Subcutaneous abdominal adipose tissue (tissue), 5 donors: Measurements from ENCODE around the gene SUPT7L.

Experiments used
- H3K27ac ChIP-seq: one replicate; pipeline ENCODE4 v1.7.0; 2013; ENCODE audit warnings: low read depth, mild to moderate bottlenecking, inconsistent platforms, low read length, moderate library complexity
- H3K27me3 ChIP-seq, 5 donors: one replicate each; pipeline ENCODE4 v1.7.0; 2013; ENCODE audit warnings: low read length in 5 of 5, inconsistent platforms in 1 of 5; ENCODE audit not compliant: control insufficient read depth in 5 of 5, insufficient read depth in 4 of 5
- H3K36me3 ChIP-seq, 5 donors: one replicate each; pipeline ENCODE4 v1.7.0; 2013; ENCODE audit warnings: low read length in 5 of 5; ENCODE audit not compliant: control insufficient read depth in 5 of 5, insufficient read depth in 5 of 5
- H3K4me1 ChIP-seq, 5 donors: one replicate each; pipeline ENCODE4 v1.7.0; 2013; ENCODE audit warnings: low read length in 5 of 5, mild to moderate bottlenecking in 3 of 5, moderate library complexity in 1 of 5; ENCODE audit not compliant: control insufficient read depth in 5 of 5, insufficient read depth in 5 of 5
- H3K4me3 ChIP-seq, 5 donors: one replicate each; pipeline ENCODE4 v1.7.0; 2013; ENCODE audit warnings: low read length in 5 of 5, low read depth in 1 of 5
- H3K9ac ChIP-seq, 5 donors: one replicate each; pipeline ENCODE4 v1.7.0; 2013; ENCODE audit warnings: low read length in 5 of 5, mild to moderate bottlenecking in 4 of 5, moderate library complexity in 3 of 5
- H3K9me3 ChIP-seq, 5 donors: one replicate each; pipeline ENCODE4 v1.7.0; 2013; ENCODE audit warnings: low read length in 5 of 5; ENCODE audit not compliant: control insufficient read depth in 5 of 5
- donor health status: healthy.
- donor health status: healthy.
- donor health status: healthy.
- donor health status: healthy.
- donor health status: healthy.

Gene SUPT7L

GRCh38 chr2:27707462-27708256 lies 44.2 kb upstream of the SUPT7L start:
- no peak overlapping the region for H3K4me3 ChIP-seq
- H3K27ac ChIP-seq = no peak overlapping the region
- peaks cover 0 to 18% (median 6%) of the 10 kb centered on the region in 5 donors for H3K4me1 ChIP-seq
- H3K27me3 ChIP-seq = peaks cover 0 to 3% (median 0%) of the 10 kb centered on the region in 5 donors
- H3K36me3 ChIP-seq = no peaks in the 10 kb centered on the region
- no peaks in the 10 kb centered on the region for H3K9me3 ChIP-seq
- H3K9ac ChIP-seq = no peak overlapping the region

DNA sequence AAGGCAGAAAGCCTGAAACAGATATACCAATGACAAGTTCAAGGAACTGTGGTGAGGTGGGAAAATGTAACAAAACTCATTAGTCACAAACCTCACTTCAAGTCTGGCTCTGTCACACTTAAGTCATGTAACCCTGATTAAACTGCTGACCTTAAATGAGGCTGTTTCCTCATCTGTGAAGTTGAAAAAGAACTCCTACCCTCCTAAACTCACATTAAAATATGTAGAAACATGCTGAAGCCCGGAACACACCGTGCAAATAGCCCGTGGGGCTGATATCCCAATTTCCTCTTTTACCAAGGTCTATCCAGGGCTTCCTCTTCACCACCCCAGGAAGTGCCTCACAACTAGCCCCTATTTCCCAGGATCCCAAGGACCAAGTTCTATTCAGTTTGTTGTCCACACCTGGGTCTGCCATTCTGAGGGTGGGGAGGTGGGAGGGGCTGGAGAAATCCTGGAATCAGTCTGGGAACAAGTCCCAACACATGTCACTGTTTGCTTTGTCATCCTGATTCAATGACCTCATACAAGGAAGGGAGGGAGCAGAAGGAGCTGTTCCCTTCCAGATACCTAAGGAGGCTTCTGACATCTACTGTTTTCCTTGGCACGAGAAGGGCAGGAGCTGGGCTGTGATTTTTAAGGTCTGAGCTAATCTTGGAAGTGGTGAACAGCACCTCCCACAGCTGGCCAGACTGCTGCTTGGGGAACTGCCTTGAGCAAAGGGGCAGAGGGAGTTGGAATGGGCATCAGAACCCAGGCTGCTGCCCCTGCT lies 42.6 kb upstream of the SUPT7L start:
- Histone ChIP-seq H3K9ac (peak overlapping the region in 1 of 5 donors; percentile 28), H3K4me3 (no peak overlapping the region), H3K27me3 (no peaks in the 10 kb centered on the region), H3K4me1 (peaks cover 0 to 18% (median 10%) of the 10 kb centered on the region in 5 donors), H3K9me3 (no peaks in the 10 kb centered on the region), H3K27ac (peak overlapping the region; percentile 39), H3K36me3 (no peaks in the 10 kb centered on the region)

- no peak overlapping the region for H3K27ac ChIP-seq
- H3K36me3 ChIP-seq = no peaks in the 10 kb centered on the region
- H3K27me3 ChIP-seq = no peaks in the 10 kb centered on the region
- H3K4me1 ChIP-seq = peaks cover 0 to 18% (median 10%) of the 10 kb centered on the region in 5 donors
- no peak overlapping the region for H3K4me3 ChIP-seq
- no peak overlapping the region for H3K9ac ChIP-seq
- no peaks in the 10 kb centered on the region for H3K9me3 ChIP-seq
These were observed 41.0 kb upstream of the SUPT7L start for GRCh38 chr2:27704342-27704876.

GRCh38 chr2:27703638-27704341 lies 40.4 kb upstream of the SUPT7L start:
- Histone ChIP-seq H3K27me3 (no peaks in the 10 kb centered on the region), H3K9ac (no peak overlapping the region), H3K36me3 (no peaks in the 10 kb centered on the region), H3K9me3 (no peaks in the 10 kb centered on the region), H3K27ac (no peak overlapping the region), H3K4me1 (peaks cover 0 to 18% (median 10%) of the 10 kb centered on the region in 5 donors), H3K4me3 (no peak overlapping the region)

GRCh38 chr2:27702302-27702701 lies 38.9 kb upstream of the SUPT7L start:
- Histone ChIP-seq H3K4me1 (peaks cover 0 to 18% (median 10%) of the 10 kb centered on the region in 5 donors), H3K9ac (no peak overlapping the region), H3K27ac (no peak overlapping the region), H3K4me3 (no peak overlapping the region), H3K27me3 (no peaks in the 10 kb centered on the region), H3K36me3 (peaks cover 0 to 5% (median under 1%) of the 10 kb centered on the region in 5 donors), H3K9me3 (no peaks in the 10 kb centered on the region)

DNA sequence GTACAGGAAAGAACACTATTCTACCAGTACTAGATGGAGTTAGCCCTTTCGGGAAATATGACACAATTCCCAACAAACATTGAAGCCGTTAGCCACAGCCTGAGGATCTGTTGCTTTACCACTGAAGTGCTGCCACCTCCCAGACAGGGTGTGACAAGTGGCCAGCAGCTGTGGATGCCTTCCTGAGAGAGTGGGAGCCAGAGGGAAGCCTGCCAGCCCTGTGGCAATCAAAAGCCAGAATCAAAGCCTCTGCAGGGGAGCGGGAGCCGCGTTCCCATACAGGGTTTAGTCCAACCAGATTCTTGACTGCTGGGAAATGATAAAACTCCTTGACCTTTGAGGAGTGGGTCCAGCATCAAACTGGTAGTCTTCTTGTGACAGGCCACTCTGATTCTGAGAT lies 38.3 kb upstream of the SUPT7L start:
- Histone ChIP-seq H3K36me3 (peaks cover 0 to 8% (median 7%) of the 10 kb centered on the region in 5 donors), H3K4me1 (peaks cover 0 to 16% (median 10%) of the 10 kb centered on the region in 5 donors), H3K27ac (no peak overlapping the region), H3K9me3 (no peaks in the 10 kb centered on the region), H3K4me3 (no peak overlapping the region), H3K27me3 (no peaks in the 10 kb centered on the region), H3K9ac (no peak overlapping the region)

DNA sequence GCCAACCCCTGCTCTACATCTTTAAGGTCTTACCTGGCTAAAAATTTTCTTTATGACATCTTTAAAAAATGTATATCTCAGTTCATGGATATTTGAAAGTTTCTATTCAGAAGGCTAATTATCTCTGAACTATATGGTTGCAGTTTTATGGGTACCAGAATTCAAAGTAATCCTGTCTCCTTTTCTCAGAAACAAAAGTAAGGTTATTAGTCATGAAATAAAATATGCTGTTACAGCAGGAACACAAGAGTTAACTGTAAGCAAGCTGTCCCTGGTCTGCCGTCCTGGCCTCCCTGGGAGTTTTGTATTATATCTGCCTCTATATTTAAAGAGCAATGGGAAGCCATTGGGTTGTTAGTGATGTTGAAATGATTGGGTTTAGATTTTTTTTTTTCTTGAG lies 34.2 kb upstream of the SUPT7L start:
- Histone ChIP-seq H3K27ac (no peak overlapping the region), H3K27me3 (no peaks in the 10 kb centered on the region), H3K36me3 (peaks cover 19 to 41% (median 24%) of the 10 kb centered on the region in 5 donors), H3K9ac (no peak overlapping the region), H3K4me3 (no peak overlapping the region), H3K9me3 (no peaks in the 10 kb centered on the region), H3K4me1 (peaks cover 0 to 5% (median 0%) of the 10 kb centered on the region in 5 donors)

DNA sequence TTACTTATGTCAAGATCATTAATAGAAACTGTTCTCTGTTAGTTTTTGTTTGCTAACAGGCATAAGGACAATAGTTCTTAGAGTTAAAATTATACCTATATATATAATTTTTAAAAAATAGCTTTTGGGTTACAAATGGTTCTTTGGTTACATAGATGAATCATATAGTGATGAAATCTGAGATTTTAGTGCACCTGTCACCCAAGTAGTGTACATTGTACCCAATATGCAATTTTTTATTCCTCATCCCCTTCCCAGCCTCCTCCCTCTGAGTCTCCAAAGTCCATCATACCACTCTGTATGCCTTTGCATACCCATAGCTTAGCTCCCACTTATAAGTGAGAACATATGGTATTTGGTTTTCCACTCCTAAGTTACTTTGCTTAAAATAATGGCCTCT lies 26.6 kb upstream of the SUPT7L start:
- H3K9ac ChIP-seq = no peak overlapping the region
- H3K27ac ChIP-seq = no peak overlapping the region
- no peaks in the 10 kb centered on the region for H3K4me1 ChIP-seq
- no peaks in the 10 kb centered on the region for H3K9me3 ChIP-seq
- no peaks in the 10 kb centered on the region for H3K27me3 ChIP-seq
- peaks cover 25 to 64% (median 47%) of the 10 kb centered on the region in 5 donors for H3K36me3 ChIP-seq
- H3K4me3 ChIP-seq = no peak overlapping the region

GRCh38 chr2:27689424-27689823 lies 26.0 kb upstream of the SUPT7L start:
- no peak overlapping the region for H3K27ac ChIP-seq
- H3K27me3 ChIP-seq = no peaks in the 10 kb centered on the region
- no peaks in the 10 kb centered on the region for H3K4me1 ChIP-seq
- H3K9ac ChIP-seq = no peak overlapping the region
- peaks cover 29 to 60% (median 45%) of the 10 kb centered on the region in 5 donors for H3K36me3 ChIP-seq
- no peaks in the 10 kb centered on the region for H3K9me3 ChIP-seq
- no peak overlapping the region for H3K4me3 ChIP-seq
